Fibroblast of lung (primary cell): ENCODE results near the gene DLGAP1. TPM values are rescaled to one million over a fixed set of nuclear protein-coding genes. Genes with fewer than 3 reads are reported as not detected.

ENCODE experiments used
- DNase-seq, 2 donors: peaks; one replicate each; pipeline versions ENCODE4 v3.0.0 to v3.0.0-alpha.2; 2010; ENCODE audit warnings: low read depth in 2 of 2
- H2AFZ ChIP-seq: 2 replicates; pipeline ENCODE4 v1.5.1; 2012; ENCODE audit warnings: low read length, control low read depth, inconsistent platforms
- H3K27ac ChIP-seq: 2 replicates; pipeline ENCODE4 v1.5.1; 2011; ENCODE audit warnings: low read length, control low read depth; ENCODE audit not compliant: insufficient read depth
- H3K27me3 ChIP-seq: 2 replicates; pipeline ENCODE4 v1.5.1; 2011; ENCODE audit warnings: mild to moderate bottlenecking, low read length; ENCODE audit not compliant: control insufficient read depth, insufficient read depth
- H3K36me3 ChIP-seq: 2 replicates; pipeline ENCODE4 v1.5.1; 2011; ENCODE audit warnings: low read length; ENCODE audit not compliant: control insufficient read depth, insufficient read depth
- H3K4me1 ChIP-seq: 2 replicates; pipeline ENCODE4 v1.5.1; 2011; ENCODE audit warnings: low read length; ENCODE audit not compliant: control insufficient read depth, insufficient read depth; ENCODE audit errors: extremely low read depth
- H3K4me2 ChIP-seq: 2 replicates; pipeline ENCODE4 v1.5.1; 2011; ENCODE audit warnings: low read length, control low read depth; ENCODE audit not compliant: insufficient read depth; ENCODE audit errors: extremely low read depth
- H3K4me3 ChIP-seq, 4 experiments: fragments of 200-600 bp in 1 of 4; sonication (generic) in 1 of 4; replicated peaks in 1 of 4; 2 replicates each; pipeline ENCODE4 v1.5.1; 2011 to 2016; ENCODE audit warnings: low read length in 4 of 4, low read depth in 3 of 4, mild to moderate bottlenecking in 3 of 4, control low read depth in 2 of 4, inconsistent platforms in 1 of 4, mixed read lengths in 1 of 4; ENCODE audit not compliant: insufficient read depth in 1 of 4; ENCODE audit errors: control extremely low read depth in 1 of 4
- H3K79me2 ChIP-seq: 2 replicates; pipeline ENCODE4 v1.5.1; 2012; ENCODE audit warnings: mild to moderate bottlenecking, low read length, inconsistent platforms; ENCODE audit not compliant: control insufficient read depth, insufficient read depth
- H3K9ac ChIP-seq: 2 replicates; pipeline ENCODE4 v1.5.1; 2011; ENCODE audit warnings: mild to moderate bottlenecking, low read length, control low read depth; ENCODE audit not compliant: insufficient read depth
- H3K9me3 ChIP-seq: 2 replicates; pipeline ENCODE4 v1.5.1; 2012; ENCODE audit warnings: low read depth, low read length; ENCODE audit not compliant: control insufficient read depth, insufficient read depth
- H4K20me1 ChIP-seq: 2 replicates; pipeline ENCODE4 v1.5.1; 2011; ENCODE audit warnings: low read length; ENCODE audit not compliant: control insufficient read depth, insufficient read depth; ENCODE audit errors: extremely low read depth
- CTCF ChIP-seq, 2 donors: IDR thresholded peaks in 1 of 2; conservative IDR thresholded peaks in 1 of 2; 1 replicate in 1 of 2; 2 replicates in 1 of 2; pipeline ENCODE4 v1.5.1; 2011 to 2012; ENCODE audit warnings: low read length in 2 of 2, control low read depth in 1 of 2, inconsistent platforms in 1 of 2, low read depth in 1 of 2, mild to moderate bottlenecking in 1 of 2
- EZH2 ChIP-seq: IDR thresholded peaks from 2 replicates; pipeline ENCODE4 v1.5.1; 2012; ENCODE audit warnings: low read length, control low read depth, mild to moderate bottlenecking; ENCODE audit errors: missing control alignments
- polyA plus RNA-seq, 2 donors: library from polyadenylated mRNA; depleted of rRNA in 1 of 2; stranded (reverse) in 1 of 2; unstranded in 1 of 2; fragments of >200 nt; gene quantifications; 2 replicates each; pipeline ENCODE4 v1.2.1, GENCODE V29; 2011 to 2012; ENCODE audit warnings: missing spikeins in 1 of 2
- total RNA-seq: library from RNA; depleted of rRNA; stranded (reverse); fragments of >200 nt; gene quantifications from 2 replicates; pipeline ENCODE4 v1.2.1, GENCODE V29; 2014

DLGAP1 gene
- total and polyA plus RNA-seq, 2 donors (not counting 1 experiment from before 2014, with no cell fraction given), result 0.16 to 0.17 TPM

GRCh38 chr18:3578621-3579020, 876.5 kb downstream of the DLGAP1 start:
- DNase-seq, result peak in 1 of 2 donors; percentile 31
- H3K4me3 ChIP-seq, result no peak overlapping the region
- H3K4me2 ChIP-seq, result no peak overlapping the region
- no peaks in the 10 kb centered on the region for H4K20me1 ChIP-seq
- H3K79me2 ChIP-seq, result no peaks in the 10 kb centered on the region
- H3K27ac ChIP-seq, result no peak overlapping the region
- no peaks in the 10 kb centered on the region for H3K36me3 ChIP-seq
- peaks cover 7% of the 10 kb centered on the region for H3K4me1 ChIP-seq
- H3K27me3 ChIP-seq, result no peaks in the 10 kb centered on the region
- H3K9ac ChIP-seq, result no peak overlapping the region
- H2AFZ ChIP-seq, result no peak overlapping the region
- H3K9me3 ChIP-seq, result no peaks in the 10 kb centered on the region
- TF ChIP-seq EZH2, result no peak
- TF ChIP-seq CTCF (conservative IDR thresholded peaks at IDR 0.05 in 1 of 2, IDR thresholded peaks at IDR 0.05 in 1 of 2; ENCODE audit: low read depth in 1 of 2, low read length in 2 of 2), result no peak

- DNase-seq, result no peak
- no peak overlapping the region for H3K4me2 ChIP-seq
These were observed 877.7 kb downstream of the DLGAP1 start for GRCh38 chr18:3577281-3577855.

GRCh38 chr18:3572761-3573160, 882.3 kb downstream of the DLGAP1 start:
- H3K9ac ChIP-seq, result no peak overlapping the region
- no peak overlapping the region for H3K4me3 ChIP-seq
- DNase-seq, result no peak
- no peaks in the 10 kb centered on the region for H3K79me2 ChIP-seq
- H3K9me3 ChIP-seq, result no peaks in the 10 kb centered on the region
- no peak overlapping the region for H3K4me2 ChIP-seq
- TF ChIP-seq CTCF (conservative IDR thresholded peaks at IDR 0.05 in 1 of 2, IDR thresholded peaks at IDR 0.05 in 1 of 2; ENCODE audit: low read depth in 1 of 2, low read length in 2 of 2), result no peak
- no peak for TF ChIP-seq EZH2
- no peaks in the 10 kb centered on the region for H4K20me1 ChIP-seq
- no peak overlapping the region for H3K27ac ChIP-seq
- no peak overlapping the region for H2AFZ ChIP-seq
- no peaks in the 10 kb centered on the region for H3K36me3 ChIP-seq
- H3K4me1 ChIP-seq, result no peaks in the 10 kb centered on the region
- no peaks in the 10 kb centered on the region for H3K27me3 ChIP-seq

More at GRCh38 chr18:3577281-3577855, 877.7 kb downstream of the DLGAP1 start:
- Histone ChIP-seq H3K79me2 (no peaks in the 10 kb centered on the region), H2AFZ (no peak overlapping the region), H3K4me1 (peaks cover 2% of the 10 kb centered on the region), H3K9me3 (no peaks in the 10 kb centered on the region), H4K20me1 (no peaks in the 10 kb centered on the region), H3K27me3 (no peaks in the 10 kb centered on the region), H3K36me3 (no peaks in the 10 kb centered on the region), H3K4me3 (no peak overlapping the region), H3K27ac (no peak overlapping the region), H3K9ac (no peak overlapping the region)
- no peak for TF ChIP-seq CTCF (conservative IDR thresholded peaks at IDR 0.05 in 1 of 2, IDR thresholded peaks at IDR 0.05 in 1 of 2; ENCODE audit: low read depth in 1 of 2, low read length in 2 of 2)
- TF ChIP-seq EZH2, result no peak
